Activated CD4-positive, CD25-positive, alpha-beta regulatory T cell treated with anti-CD3 and anti-CD28 coated beads, Interleukin-2, amount 50 U/mL, for 16 hours (primary cell): ENCODE data around the gene S100A7.
"Not testable (repeated sequence)": the region's sequence is repeated elsewhere in the genome, so short reads cannot be mapped to it uniquely, and the experiment has no call there.

Experiments
- DNase-seq: peaks from one replicate; pipeline ENCODE4 v3.0.0-alpha.2; 2020; ENCODE audit warnings: low read depth, low spot score

The S100A7 gene

DNA sequence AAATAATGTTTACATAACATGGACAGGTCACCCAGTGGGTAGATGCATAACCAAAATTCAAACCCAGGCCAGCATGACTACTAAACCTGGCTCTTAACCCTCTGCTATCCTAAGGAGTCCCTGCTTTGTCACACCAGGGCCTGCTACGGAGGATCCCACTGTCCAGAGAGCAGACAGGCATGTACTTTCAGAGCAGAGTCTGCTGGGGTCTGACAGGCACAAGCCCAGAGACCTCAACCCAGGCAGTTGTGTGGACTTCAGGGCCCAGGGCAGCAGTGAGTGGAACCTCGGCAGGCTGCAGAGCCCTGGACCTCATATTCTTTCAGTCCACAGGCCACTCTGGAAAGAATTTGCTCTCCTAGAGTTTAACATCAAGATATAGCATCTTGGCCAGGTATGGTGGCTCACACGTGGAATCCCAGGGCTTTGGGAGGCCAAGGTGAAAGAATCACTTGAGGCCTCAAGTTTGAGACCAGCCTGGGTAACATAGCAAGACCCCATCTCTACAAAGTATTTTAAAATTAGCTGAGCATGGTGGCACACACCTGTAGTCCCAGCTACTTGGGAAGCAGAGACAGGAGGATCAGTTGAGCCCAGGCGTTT is 16.1 kb upstream of the S100A7 start:
- no peak for DNase-seq

DNA sequence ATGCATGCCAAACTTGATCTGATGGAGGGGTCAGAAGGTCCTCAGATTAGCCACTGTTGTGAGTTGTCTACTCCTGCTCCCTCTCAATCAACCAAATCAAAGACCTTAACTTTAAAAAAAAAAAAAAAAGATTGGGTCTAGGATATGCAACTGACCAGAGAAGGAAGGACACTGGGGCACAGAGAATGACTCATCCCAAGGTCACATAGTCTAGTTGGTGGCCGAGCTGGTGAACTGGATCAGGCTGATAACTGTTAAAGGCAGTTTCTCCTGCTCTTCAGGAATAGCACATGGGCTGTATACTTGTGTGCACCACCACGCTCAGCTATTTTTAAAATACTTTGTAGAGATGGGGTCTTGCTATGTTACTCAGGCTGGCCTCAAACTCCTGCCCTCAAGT is 14.8 kb upstream of the S100A7 start:
- no peak for DNase-seq

DNA sequence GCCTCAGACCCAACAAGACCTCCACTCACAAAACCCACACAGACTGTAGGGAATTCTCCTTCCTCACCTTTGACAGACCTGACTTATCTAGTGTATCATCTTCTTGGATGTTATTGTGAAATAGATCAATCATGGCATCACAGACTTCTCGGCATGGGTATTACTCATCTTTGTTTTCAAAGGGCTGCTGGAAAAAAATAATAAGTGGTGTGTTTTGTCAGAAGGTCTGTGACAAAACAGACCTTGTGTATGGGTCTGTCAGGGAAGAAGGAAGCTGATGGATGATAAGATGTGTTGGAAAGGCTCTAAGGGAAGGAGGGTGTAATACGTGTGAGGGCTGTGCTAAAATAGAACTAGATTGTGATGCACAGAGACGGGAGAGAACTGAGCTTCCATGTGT is 13.9 kb upstream of the S100A7 start:
- no peak for DNase-seq

DNA sequence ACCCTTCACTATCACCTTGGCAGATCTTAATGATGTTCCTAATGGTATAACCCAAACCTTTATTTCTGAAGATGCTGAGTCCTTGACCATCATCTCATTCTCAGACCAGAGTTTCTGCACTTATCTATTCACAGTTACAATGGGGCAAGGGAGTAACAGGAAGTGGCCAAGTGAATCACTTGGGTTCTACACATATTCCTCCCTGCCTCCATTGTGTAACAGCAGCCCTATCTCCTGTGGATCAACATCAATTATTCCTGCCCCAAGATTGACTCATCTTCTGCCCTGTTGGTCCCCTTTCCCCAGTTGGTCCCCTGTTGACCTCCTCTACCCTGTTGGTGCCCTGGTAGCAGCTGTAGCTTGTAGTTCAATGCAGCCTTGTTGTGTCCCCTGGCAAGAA is 10.3 kb upstream of the S100A7 start:
- DNase-seq: no peak

DNA sequence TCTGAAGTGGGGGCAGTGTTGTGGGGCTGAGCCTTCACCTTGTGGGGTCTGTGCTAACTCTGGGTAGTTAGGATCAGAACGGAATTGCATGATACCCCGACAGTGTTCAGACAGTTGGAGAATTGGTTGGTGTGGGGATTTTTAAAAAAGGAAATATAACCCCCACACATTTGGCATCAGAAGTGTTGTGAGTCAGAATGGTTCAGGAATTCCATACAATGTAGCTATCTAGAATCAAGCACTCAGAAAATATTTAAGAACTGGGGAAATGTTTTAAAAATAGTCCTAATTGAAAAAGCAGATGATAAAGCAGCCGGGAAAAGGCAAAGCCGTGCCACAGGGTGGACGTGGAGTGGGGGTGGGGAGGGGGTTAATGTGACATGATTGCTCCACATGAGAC is 6.5 kb upstream of the S100A7 start:
- DNase-seq: no peak

DNA sequence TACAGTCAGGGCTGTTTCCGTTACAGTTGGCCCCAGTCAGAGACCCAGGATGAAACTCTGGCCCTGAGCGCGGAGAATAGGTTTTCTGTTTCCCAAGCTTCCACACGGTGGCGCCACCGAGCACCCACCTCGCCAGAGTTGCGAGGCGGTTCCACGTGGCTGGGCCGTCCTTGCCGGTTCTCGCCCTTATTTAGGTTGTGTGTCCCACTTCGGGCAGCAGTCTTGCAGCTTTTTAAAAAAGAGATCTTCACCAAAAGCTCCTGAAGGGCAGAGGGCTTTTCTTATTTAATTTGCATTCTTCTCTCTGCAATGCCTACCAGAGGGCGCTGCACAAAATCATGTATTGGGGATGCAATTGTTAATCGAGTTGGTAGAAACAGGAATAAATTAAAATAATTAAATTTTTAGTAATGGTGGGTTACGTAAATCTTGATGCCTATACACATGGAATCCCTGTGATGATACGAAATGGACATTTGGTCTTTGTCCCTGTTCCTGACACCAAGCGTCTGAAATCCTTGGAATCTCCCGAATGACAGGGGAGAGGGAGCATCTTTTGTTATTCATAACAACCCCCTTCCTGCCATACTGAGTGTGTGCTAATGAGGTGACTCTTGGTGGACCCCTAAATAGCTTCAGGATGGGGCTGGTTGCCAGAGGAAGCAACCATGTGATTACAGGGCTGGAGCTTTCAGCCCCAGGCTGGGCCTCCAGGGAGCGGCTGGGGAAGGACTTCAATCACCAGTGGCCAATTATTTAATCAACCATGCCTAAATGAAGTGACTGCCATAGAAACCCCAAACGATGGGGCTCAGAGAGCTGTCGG is 5.6 kb upstream of the S100A7 start:
- peak; percentile 29 for DNase-seq

DNA sequence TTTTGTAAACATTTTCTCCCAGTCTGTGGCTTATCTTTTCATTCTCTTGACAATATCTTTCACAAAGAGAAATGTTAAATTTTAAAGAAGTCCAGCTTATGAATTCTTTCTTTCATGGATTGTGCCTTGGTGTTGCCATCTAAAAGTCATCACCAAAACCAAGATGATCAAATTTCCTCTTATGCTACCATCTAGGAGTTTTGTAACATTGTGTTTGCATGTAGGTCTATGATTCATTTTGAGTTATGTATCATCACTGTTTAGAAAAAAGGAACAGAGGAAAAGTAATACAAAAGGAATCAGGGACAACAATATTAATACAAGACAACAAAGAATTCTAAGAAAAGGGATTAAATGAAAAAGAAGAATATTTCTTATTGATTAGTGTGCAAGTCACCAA is 2.3 kb upstream of the S100A7 start:
- not testable (repeated sequence) for DNase-seq

DNA sequence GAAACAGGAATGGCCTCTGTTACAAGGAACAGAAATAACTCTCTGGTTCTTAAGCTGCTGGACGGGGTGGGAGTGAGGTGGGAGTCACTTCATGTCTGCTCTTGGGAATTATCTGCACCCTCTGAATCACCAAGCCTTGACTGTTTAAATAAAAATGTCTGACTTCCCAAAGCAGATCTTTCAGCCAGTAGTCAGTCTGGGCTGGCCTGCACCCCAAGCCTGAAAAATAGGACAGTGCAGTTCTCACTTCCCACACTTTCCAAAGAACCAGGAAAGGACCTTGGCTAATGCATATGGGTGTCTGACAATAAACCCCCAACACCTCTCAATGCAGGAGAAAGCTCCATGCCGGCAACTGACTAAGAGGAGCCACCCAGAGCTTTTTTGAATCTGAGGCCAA is 796 bp downstream of the S100A7 start:
- DNase-seq: no peak

DNA sequence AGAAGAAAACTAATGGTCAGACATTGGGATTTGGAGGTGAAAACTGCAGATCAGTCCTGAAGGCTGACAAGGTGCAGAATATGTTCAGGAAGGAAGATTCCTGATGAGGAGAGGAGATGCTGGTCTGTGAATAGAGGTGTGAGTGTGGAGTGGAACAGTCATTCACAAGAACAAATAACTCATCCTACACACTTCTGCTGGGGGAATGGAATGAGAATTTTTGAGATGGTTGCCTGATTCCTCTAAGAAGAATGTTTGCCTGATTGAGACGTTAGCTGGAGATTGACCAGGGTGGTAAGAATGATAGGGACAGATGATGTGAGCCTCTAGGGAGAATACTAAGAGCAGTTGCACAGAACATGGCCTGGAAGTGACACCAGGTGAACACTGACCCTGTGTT is 4.1 kb downstream of the S100A7 start:
- DNase-seq: no peak

DNA sequence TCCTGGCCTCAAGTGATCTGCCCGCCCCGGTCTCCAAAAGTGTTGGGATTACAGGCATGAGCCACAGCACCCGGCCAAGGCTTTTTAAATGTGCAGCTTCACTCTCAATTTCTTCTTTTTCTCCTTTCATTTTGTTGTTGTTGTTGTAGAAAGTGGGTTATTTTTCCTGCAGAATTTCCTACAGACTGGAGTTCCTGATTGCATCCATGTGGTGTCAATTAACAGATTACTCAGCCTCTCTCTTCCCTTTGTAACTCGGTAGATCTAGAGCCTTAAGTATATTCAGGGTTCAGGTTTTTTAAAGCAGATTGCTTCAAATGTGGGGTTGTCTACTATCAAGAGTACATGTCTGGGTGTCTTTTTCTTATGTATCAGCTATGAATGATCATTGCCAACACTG is 11.6 kb downstream of the S100A7 start:
- DNase-seq: not testable (repeated sequence)

DNA sequence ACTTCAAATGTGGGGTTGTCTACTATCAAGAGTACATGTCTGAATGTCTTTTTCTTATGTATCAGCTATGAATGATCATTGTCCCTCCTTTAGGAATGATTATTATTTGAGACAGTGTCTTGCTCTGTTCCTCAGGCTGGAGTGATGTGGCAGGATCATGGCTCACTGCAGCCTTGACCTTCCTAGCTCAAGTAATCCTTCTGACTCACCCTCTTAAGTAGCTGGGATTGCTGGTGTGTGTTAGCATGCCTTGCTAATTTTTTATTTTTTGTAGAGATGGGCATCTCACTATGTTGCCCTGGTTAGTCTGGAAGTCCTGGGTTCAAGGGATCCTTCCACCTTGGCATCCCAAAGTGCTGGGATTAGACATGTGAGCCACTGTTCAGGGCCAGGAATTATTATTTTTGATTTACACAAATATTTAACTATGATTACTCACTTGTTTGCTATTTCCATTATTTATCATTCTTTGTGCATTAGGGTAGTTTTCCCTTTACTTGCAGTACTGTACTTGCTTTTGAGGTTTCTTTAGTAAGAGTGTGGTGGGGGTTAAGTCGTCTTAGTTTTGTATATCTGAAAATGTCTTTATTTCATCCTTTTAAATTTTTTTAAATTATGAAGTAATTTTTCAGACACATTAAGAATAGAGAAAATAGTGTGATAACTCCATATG is 12.8 kb downstream of the S100A7 start:
- no peak for DNase-seq

DNA sequence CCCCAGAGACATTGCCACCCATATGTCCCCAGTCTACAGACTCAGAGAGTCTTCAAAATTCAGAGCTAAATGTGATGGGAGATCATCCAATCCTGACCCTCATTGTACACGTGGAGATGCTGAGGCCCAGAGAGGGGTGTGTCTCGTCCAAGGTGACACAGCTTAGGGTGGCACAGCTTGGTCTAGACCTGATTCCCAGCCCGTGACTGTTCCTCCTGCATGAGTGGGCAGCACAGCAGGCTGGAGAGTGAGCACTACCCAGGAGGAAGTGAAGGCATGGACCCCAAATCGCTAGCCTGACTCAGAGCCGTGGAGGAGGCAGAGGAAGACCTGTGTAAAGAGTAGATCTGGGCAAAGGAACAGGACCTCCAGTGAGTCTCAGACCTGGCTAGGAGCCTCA is 16.4 kb downstream of the S100A7 start:
- no peak for DNase-seq

DNA sequence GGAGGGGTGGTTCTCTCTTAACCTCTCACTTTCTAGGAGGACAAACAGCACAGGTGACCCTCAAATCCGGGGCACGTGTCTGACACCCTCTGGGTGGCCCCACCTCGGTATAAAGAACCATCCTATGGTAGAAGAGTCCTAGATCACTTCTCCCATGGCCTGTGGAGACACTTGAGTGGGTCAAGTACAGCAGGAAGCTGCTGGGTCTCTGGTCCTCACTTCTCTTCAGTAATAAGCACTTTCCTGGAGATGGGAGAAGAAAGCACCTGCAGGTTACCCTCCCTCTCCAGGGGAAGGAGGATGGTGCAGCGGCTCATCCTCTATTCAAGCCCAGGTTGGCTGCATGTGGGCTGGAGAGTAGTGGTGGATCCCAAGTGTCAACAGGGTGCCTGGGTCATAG is 17.0 kb downstream of the S100A7 start:
- DNase-seq: no peak

DNA sequence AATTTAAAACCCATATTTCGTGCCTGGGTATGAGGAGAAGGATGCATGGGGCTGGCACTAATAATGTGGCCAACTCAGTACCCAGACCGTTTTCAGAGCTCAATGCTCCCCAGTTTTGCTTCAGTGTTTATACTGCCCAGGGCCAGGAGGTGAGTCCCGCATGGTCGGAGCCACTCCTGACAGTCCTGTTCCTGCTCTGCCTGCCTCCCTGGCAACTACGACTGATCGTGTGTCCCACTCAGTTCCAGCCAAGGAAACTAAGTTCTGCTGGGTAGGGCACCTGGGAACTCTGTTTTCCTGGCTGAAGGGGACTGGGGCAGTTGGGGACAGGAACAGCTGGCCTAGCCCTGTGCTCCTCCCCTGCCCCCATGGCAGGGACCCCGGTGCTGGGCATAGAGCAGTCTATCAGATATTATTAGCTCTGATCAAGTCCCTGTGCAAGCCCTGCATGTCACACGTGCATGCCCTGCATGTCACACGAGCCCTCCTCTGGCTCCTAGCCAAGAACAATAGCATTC is 19.2 kb downstream of the S100A7 start:
- no peak for DNase-seq

DNA sequence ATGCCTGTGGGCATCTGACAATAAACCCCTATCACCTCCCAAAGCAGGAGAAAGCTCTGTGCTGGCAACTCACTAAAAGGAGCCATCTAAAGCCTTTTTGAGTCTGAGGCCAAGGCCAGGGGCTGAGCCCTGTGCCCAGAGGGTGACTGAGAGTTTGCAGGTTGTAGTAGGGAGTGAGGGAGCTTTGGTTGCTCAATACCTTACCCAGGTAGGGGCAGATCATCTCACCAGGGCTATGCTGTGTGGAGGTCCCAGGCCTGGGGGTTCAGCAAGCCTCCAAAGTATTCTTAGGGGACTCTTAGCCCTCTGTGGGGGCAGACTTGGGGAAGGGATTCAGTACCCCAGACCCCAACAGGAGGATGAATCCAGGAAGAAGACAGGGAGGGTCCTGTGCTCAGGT is 21.2 kb downstream of the S100A7 start:
- DNase-seq: no peak

DNA sequence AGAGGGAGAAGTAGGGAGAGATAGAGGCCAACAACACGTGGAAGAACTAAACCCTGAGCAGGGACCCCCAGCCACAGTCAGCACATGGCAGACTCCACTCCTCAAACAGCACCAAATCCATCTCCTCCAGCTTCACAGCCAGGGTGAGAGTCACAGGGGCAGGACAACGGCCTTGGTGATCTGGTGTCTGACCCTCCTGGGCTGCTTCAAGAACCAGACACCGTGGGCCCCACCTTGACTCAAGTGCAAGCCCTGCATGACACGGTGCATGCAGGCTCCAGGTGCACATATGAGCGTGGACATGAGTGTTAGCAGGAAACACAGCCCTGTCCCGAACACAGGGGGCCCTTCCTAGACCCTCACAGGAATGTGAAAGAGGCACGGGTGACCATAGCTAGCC is 21.9 kb downstream of the S100A7 start:
- no peak for DNase-seq

DNA sequence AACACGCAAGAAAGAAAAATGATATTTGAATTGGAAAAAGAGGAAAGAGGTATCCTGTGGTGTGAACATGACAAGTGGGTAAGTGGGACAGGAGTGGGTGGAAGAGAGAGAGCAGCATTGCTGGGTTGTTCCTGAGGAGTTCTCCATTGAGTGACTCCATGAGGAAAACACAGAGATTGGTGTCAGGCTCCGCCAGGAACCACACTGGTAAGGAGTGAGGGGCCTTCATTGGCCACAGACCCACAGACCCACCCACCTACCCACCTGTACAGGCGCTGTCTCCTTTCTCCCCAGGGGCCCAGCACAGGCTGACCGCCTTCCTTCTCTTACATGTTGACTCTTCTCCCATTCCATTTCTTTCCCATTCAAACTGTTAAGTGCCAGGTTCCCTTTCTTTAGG is 23.2 kb downstream of the S100A7 start:
- no peak for DNase-seq

DNA sequence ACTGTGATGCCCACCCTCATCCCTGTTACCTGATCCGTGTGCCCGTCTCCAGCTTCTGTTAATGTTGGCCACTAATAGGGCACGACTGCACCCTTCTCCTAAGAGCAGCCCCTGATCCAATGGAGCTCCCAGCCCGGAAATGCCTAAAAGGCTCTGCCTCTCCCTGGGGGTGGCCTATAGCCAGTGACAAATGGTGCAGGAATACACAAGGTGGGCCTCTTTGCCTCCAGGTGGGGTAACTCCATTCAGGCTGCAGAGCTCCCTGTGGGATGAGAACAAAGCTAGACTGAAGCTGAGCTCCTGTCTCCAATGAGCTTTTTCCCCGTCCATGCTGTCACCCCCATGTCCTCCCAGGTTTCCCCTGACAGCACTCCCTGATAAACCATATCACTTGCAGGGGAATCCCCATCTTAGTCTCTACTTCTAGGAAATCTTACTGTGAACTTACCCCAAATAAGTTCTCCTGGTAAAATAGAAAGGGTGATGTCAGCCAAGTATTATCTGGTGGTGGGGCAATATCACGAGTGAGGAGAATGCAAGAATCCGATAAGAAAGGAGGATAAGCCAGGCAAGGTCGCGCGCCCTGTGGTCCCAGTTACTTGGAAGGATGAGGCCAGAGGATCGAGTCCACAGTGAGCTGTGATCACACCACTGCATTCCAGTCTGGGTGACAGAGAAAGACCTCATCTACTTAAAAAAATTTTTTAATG is 25.6 kb downstream of the S100A7 start:
- DNase-seq: no peak

DNA sequence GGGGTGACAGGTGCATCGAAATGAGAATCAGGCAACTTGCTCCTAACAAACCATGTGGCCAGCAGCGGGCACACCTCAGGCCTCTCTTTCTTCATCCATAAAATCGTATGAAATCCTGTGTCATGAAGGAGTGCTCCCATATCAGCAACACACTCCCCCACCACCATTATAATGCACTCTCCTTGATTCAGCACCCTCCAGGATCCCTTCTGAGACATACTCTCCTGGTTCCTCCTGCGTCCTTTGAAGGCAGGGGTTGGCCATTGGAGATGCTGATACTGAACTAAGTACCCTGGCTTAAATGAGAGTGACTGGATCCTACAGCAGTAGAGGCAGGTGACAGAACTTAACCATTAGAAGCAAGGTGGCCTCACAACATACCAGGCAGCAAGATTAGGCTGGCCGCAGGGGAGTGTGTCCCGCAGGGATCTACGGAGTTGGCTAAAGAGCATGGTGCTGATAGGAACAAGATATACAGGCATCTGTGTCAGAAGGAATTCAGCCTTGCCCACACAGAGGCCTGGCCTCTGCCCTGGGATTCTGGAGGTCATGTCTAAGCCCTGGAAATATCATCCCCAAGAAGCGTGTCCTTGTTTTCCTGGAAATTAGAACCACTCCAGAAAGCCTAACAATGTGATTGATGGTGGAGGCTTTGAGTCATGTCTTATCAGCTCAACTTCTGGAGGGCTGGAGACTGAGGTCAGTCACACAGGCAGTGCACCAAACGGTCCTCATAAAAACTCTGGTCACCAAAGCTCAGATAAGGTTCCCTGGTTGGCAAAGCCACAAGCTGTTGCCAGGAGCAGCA is 27.4 kb downstream of the S100A7 start:
- no peak for DNase-seq

DNA sequence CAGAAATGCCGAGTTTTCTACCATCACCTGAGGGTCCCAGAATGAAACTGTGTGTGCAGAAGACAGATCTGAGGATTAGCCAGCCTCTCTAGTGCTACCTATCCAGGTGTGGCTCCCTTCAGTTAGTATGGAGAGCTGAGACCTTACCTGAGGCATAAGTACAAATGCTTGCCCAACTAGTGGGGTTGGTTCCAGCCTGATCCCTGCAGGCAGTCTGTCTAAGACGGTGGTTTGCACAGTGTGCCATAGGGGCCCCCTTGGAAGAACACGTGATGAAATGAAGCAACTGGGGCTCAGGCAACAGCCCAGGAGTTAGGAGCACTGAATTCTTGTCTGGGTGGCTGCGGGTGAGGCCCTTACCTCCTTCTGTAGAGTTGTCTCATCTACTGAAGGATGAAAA is 28.5 kb downstream of the S100A7 start:
- DNase-seq: no peak

DNA sequence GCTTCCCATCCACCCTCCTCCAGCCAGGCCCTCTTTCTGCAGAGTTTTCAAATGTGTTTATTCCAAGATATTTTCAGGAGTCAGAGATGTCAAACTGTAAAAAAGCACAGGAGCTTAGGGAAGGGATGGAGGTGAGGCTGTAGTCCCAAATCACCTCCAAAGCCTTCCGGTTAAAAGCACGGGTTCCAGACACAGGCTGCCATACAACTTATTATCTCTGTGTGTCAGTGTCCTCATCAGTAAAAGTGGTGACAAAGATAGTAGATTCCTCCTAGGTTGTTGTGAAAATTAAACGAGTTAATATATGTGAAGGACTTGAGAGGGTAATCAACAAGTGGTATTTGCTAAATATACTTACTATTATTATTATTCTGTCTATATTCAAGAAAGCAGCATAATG is 29.0 kb downstream of the S100A7 start:
- no peak for DNase-seq
